Activated CD8-positive, alpha-beta memory T cell treated with anti-CD3 and anti-CD28 coated beads, Interleukin-2, amount 50 U/mL, for 48 hours (primary cell): ENCODE results near the gene IL13.

ENCODE experiments used
- DNase-seq: peaks from one replicate; pipeline ENCODE4 v3.0.0-alpha.2; 2020

Gene IL13

DNA sequence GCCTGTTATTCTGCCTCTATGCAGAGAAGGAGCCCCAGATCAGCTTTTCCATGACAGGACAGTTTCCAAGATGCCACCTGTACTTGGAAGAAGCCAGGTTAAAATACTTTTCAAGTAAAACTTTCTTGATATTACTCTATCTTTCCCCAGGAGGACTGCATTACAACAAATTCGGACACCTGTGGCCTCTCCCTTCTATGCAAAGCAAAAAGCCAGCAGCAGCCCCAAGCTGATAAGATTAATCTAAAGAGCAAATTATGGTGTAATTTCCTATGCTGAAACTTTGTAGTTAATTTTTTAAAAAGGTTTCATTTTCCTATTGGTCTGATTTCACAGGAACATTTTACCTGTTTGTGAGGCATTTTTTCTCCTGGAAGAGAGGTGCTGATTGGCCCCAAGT lies 15.5 kb downstream of the IL13 start:
- no peak for DNase-seq

DNA sequence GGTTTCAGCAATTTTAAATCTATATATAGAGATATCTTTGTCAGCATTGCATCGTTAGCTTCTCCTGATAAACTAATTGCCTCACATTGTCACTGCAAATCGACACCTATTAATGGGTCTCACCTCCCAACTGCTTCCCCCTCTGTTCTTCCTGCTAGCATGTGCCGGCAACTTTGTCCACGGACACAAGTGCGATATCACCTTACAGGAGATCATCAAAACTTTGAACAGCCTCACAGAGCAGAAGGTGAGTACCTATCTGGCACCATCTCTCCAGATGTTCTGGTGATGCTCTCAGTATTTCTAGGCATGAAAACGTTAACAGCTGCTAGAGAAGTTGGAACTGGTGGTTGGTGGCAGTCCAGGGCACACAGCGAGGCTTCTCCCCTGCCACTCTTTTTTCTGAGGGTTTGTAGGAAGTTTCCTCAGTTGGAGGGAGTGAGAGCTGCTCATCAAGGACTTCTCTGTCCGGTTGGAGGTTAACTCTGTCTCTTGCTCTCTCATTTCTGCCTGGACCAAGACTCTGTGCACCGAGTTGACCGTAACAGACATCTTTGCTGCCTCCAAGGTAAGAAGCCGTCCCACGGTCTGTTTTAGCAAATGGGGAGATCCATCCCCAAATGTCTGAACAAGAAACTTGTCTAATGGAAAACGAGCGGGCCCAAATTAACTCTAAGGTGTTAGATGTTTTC lies 16.1 kb downstream of the IL13 start, which contains the start of gene IL4:
IL4 (plus strand) TSS at position 51 of the 692 bp plus-strand sequence; CDS start at position 113, 62 bp downstream.
- no peak for DNase-seq

DNA sequence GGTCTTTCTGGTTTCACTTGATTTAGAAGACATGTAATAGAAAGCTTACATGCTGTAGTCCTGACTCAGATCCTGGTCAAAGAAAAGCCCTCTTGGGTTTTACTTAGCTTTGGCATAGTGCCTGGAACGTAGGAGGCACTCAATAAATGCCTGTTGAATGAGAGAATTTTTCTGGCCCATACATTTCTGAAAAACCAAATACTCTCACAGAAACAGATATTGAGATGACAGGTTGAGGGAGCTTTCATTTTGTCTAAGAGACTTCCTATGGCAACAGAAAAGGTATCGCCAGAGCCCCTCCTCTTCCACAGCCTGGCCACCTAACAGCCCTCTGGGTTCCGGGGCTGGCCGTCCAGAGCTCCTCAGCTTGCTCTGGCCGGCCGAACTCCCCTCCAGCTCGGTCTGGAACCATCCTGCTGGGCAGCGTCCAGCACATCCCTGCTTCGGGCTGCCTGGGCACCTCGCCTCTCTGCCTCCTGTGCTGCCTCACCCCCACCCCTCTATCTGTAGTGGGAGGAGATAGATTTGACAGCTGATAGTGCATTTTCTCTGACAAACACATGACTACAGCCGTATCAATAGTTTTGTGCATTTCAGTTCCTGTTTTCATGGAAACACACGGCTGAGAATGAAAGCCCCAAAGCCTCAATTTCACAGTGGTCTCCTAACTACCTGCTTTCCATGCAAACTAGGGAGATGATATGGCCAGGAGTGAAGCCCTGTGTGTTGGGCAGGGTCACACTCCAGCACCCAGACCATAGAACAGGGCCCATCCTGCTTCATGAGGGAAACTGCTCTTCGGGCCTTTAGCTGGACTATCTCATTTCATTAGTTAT lies 16.9 kb downstream of the IL13 start:
- no peak for DNase-seq

DNA sequence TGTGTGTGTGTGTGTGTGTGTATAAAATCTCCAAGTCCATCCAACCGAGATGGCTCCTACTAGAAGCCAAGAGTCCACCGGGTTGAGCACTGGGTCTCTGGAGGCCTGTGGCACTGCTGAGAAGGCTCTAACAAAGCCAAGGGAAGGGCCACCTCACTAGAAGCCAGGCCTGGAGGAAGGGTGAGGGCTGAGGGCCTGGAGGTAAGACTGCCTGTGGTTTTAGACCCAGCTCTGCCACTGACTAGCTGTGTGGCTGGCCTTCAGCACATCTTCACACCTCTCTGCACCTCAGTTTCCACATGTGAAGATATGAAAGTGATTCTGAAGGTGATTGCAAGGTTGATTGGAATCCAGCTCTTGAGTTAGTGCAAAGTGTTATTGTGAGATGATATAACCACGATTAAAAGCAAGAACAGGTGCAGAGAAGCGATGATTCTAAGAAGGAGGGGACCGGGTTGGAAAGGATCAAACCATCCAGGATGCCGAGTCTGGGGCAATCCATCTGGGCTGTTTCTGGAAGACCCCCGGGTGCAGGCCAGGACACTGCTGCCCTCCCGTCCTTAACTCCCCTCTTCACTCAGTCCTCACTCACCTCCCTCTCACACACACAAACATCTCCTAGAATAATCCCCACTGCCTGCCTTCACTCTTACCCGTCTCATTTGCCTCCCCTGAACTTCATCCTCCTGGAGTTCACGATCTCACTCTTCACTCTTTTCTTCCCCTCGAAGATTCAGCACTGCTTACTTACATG lies 18.1 kb downstream of the IL13 start:
- DNase-seq: no peak

DNA sequence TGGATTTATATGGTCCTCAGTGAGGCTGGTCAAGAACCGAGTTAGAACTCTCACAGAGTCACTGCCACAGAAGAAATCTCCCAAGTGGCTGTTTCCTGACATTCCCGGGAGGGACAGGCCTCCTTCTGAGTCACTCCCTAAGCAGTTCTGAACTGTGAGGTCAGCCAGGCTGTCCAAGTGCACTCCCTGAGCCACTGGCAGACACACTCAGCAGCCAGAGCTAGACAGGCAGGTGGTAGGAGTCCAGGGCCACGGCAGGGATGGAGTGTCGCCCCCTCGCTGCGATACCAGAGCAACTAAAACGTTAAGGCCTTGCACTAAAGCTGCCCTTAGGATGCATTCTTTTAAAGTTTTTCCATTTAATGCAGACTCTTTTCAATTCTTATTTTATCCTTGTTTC lies 19.2 kb downstream of the IL13 start:
- no peak for DNase-seq

DNA sequence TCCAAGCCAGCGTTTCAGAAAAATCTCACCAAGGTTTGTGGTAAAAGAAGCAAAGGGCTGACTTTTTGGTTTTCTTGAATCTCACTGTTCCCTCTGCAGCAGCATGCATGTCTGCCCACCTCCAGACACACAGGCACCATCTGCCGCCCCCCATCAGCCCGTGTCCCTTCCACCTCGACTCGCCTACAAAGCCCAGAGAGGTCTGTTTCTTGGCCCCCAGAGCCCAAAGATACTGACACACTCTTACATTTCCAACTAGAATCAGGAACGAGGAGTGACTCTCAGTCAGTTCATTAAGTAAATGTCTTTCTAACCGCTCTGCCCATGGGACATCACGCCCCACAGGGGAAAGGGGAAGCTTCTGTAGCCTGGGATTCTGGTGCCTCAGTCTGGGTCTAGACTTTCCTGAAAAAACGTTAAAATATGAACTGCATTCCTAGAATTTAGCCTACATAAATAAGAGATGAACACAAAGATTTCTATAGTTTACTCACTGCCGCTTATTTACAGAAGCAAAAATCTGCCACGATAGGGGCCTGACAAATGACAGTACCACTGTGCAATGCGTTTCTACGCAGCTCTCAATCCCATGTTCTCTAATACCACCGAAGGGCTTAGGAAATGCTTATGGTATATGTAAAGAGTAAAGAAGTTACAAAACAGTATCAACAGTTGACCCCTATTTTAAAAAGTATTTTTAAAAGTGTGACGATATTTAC lies 19.9 kb downstream of the IL13 start:
- no peak for DNase-seq

DNA sequence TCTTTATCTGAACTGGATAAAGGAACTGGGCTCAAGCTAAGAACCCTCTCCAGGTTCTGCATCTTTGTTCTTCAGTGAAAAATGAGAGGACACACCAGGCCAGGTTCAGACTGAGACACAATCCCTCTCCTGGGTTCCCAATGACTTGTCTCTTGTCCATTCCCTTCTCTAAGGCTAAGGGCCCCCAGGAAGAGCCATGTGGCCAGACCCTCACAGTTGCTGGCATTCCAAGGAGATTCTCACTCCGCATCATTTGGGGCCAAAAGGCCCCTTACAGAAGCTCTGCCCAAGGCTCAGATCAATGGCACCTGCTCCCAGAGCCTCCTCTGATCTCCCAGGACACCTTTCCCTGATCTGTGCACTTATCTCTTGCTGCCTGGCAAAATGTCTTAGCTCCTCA lies 20.8 kb downstream of the IL13 start:
- DNase-seq: no peak

- DNase-seq: no peak
Observed at GRCh38 chr5:132679166-132679565, 21.2 kb downstream of the IL13 start.

GRCh38 chr5:132679717-132680380 lies 21.9 kb downstream of the IL13 start:
- no peak for DNase-seq

DNA sequence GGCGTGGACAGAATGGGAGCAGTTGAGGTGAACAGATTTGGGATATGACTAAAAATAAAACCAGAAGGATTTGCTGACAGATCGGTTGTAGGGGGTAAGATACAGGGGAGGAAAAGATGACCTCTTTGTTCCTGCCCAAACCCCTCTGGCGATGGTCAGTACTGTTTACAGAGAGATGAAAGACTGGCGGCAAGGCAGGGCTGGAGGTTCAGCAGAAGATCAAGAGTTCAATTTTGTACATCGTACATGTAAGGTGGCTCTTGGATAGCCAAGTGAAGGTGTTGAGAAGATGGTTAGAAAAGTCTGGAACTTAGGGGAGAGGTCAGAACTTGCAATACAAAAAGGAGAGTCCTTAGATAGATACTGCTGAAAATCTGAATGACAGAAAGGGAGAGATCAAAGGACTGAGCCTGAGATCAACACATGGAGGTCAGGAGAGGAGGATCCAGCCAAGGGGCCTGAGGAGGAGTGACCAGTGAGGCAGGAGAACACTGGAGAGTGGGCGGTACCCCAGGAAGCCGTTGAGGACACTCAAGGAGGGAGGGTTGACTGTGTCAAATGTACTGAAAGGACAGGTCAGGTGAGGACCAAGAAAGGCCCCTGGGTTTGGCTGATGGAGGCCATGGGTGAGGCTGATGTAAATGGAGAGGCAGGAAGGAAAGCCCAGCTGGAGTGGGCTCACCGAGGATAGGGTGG lies 23.0 kb downstream of the IL13 start:
- DNase-seq: no peak

- DNase-seq: no peak
Observed at GRCh38 chr5:132681476-132681831, 23.5 kb downstream of the IL13 start.

DNA sequence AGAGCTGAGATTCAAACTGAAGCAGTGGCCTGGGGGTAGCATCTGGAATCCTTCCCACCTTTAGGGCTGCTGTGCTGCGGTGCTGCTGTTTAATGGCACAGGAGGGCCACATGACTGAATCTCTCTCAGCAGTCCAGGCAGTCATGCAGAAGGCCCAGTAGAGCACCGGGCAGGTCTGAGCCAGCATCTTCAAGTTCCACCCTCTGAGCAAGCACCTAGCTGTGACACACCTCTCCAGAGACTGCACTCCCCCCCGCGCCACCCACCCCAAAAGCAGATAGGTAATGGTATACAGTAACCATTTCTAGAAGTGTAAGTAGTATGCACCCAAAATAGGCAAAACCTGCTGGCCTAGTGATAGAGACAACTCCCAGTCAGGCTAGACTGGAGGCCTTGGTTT lies 24.0 kb downstream of the IL13 start:
- DNase-seq: no peak

- no peak for DNase-seq
Observed at GRCh38 chr5:132684491-132684890, 26.5 kb downstream of the IL13 start.

- no peak for DNase-seq
Observed at GRCh38 chr5:132684922-132685720, 27.1 kb downstream of the IL13 start.

DNA sequence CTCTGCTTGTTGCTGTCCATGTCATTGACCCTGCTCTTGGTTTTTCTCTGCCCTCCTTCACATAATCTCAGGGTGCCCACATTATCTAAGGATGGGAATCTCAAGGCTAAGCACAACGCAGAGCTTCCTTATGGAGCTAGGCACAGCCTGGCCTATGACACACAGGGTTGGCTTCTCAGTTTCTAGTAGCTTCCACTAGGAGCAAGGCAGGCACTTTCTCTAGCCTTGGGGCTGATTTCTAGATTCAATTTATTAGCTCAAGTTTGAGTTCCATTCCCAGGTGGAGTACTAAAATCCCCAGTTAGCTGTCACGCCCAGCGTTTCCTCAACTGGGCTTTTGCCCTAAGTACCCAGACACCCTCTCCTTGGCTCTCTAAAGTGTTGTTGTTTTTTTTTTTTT lies 28.2 kb downstream of the IL13 start:
- no peak for DNase-seq

DNA sequence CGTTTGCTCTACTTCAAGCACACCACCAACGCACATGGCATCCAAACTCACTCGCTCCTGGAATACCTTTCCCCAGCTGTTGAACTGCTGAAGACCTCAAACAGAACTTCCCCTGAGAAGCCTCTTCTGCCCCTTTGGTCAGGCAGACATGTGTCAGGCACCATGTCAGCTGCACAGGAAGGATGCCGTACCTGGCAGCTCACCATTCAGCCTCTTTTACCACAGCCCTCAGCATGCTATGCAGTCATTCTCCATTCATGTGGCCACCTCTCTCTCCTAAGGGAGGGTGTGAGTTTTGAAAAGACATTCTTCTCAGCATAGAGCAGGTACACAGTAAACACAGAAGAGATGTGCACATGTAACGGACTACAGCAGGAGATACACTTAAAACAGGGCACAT lies 30.0 kb downstream of the IL13 start:
- DNase-seq: no peak

- no peak for DNase-seq
Observed at GRCh38 chr5:132688536-132689339, 30.8 kb downstream of the IL13 start.

GRCh38 chr5:132689513-132689912 lies 31.5 kb downstream of the IL13 start:
- DNase-seq: no peak

DNA sequence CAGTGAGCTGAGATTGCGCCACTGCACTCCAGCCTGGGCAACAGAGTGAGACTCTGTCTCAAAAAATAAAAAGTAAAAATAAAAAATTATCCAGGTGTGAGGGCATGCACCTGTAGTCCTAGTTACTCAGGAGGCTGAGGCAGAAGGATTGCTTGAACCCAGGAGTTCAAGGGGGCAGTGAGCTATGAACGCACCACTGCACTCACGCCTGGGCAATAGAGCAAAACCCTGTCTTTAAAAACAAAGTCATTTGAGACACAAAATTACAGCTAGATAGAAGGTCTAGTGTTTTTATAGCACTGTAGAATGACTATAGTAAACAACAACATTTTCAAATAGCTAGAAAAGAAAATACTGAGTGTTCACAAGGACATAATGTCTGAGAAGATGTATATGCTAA lies 32.2 kb downstream of the IL13 start:
- no peak for DNase-seq
